GM10248 (cell line): ENCODE results near the gene TUBA1C.
A peak's percentile ranks its signal among the peaks of the same experiment; 100 is the strongest.

Source experiments
- CTCF ChIA-PET: fragments of 300-600 bp; sonication (Branson Sonifier 250); formaldehyde crosslinking; extraction: SDS; loops from one replicate; lab custom pipeline; 2021; ENCODE audit warnings: antibody characterized with exemption; lab: Yijun Ruan, JAX
- POLR2A ChIA-PET: fragments of 350-650 bp; sonication (Branson Sonifier 250); formaldehyde crosslinking; extraction: SDS; loops from one replicate; lab custom pipeline; 2020; ENCODE audit warnings: antibody characterized with exemption; lab: Yijun Ruan, JAX
- DNase-seq: peaks from one replicate; pipeline ENCODE4 v3.0.0; 2012; ENCODE audit errors: extremely low spot score
- TF ChIP-seq, protein P1 (sequence below): IDR thresholded peaks from 2 replicates; pipeline ENCODE4 v1.5.1; 2012; ENCODE audit warnings: mild to moderate bottlenecking, low read depth; ENCODE audit errors: extremely low read depth, missing control alignments, control extremely low read depth

Gene TUBA1C

DNA sequence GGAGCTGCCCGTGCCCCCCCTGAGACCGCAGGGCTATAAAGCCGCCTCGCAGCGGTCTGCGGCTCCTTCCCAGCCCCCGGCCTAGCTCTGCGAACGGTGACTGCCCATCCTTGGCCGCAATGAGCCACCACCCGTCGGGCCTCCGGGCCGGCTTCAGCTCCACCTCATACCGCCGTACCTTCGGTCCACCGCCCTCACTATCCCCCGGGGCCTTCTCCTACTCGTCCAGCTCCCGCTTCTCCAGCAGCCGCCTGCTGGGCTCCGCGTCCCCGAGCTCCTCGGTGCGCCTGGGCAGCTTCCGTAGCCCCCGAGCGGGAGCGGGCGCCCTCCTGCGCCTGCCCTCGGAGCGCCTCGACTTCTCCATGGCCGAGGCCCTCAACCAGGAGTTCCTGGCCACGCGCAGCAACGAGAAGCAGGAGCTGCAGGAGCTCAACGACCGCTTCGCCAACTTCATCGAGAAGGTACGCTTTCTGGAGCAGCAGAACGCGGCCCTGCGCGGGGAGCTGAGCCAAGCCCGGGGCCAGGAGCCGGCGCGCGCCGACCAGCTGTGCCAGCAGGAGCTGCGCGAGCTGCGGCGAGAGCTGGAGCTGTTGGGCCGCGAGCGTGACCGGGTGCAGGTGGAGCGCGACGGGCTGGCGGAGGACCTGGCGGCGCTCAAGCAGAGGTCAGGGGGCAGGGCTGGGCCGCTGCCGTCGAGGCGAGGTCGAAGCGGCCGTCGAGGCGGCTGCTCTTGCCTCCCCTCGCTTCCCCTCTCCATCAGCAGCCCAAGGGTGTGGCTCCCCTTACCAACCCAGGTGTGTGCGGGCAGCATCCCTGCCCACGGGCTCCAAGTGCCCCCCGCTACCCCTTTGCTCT is 30.4 kb downstream of the TUBA1C start, which contains the start of gene PRPH:
TSS of gene PRPH (plus strand) at position 66 of the 855 bp plus-strand sequence. CDS start at position 120, 54 bp downstream.
- DNase-seq = no peak
- TF ChIP-seq, protein P1, sequence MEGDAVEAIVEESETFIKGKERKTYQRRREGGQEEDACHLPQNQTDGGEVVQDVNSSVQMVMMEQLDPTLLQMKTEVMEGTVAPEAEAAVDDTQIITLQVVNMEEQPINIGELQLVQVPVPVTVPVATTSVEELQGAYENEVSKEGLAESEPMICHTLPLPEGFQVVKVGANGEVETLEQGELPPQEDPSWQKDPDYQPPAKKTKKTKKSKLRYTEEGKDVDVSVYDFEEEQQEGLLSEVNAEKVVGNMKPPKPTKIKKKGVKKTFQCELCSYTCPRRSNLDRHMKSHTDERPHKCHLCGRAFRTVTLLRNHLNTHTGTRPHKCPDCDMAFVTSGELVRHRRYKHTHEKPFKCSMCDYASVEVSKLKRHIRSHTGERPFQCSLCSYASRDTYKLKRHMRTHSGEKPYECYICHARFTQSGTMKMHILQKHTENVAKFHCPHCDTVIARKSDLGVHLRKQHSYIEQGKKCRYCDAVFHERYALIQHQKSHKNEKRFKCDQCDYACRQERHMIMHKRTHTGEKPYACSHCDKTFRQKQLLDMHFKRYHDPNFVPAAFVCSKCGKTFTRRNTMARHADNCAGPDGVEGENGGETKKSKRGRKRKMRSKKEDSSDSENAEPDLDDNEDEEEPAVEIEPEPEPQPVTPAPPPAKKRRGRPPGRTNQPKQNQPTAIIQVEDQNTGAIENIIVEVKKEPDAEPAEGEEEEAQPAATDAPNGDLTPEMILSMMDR = no peak
- ChIA-PET POLR2A (interaction anchor here (0.7 to 2.5 kb wide), 2 partner anchors 30 to 106 kb away, joined by 3 to 12 read pairs; partner anchors contain the start of genes TUBA1A and TUBA1C), CTCF (interaction anchor here (0.8 to 15.7 kb wide), 16 partner anchors 9 to 285 kb away, joined by 3 to 239 read pairs (median 10); partner anchors contain the start of genes C1QL4, DNAJC22, SPATS2 and TROAP)

DNA sequence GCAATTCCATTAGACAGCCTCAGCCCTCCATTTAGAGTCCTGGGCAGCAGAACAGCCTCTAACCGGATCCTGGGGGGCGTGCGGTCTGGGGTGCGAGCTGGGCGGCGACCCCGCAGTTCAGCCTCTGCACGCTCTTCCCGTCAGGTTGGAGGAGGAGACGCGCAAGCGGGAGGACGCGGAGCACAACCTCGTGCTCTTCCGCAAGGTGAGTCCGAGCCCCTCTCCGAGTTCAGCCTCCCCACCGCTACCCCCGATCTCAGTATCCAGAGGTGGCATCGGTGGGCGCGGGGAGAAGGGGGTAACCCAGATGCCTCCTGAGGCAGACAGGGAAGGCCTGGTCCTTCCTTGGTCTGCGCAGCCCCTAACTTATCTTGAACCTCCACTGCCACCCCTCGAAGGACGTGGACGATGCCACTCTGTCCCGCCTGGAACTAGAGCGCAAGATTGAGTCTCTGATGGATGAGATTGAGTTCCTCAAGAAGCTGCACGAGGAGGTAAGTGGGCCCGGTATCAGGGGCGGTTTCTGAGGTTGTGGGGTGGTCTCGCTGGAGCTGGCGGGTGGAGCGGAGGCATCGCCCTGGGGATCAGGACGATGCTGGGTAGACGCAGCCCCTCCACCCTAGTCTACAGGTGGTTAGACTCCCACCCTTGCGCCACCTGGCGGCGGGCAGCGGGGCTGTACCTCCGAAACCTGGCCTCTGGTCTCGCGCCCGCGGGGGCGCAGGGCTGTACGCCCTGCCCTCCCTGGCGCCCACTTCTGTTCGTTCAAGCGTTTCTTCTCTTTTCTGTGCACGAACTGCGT is 31.4 kb downstream of the TUBA1C start:
- ChIA-PET POLR2A (interaction anchor here (0.7 kb wide), 1 partner anchor 107 kb away, joined by 3 read pairs; the partner anchor contains the start of gene TUBA1A), CTCF (interaction anchor here (0.8 to 15.7 kb wide), 23 partner anchors 8 to 289 kb away, joined by 3 to 239 read pairs (median 7); partner anchors contain the start of genes C1QL4, DNAJC22, SPATS2 and TROAP)
- TF ChIP-seq, protein P1 = peak; percentile 80
- DNase-seq = peak; percentile 87

DNA sequence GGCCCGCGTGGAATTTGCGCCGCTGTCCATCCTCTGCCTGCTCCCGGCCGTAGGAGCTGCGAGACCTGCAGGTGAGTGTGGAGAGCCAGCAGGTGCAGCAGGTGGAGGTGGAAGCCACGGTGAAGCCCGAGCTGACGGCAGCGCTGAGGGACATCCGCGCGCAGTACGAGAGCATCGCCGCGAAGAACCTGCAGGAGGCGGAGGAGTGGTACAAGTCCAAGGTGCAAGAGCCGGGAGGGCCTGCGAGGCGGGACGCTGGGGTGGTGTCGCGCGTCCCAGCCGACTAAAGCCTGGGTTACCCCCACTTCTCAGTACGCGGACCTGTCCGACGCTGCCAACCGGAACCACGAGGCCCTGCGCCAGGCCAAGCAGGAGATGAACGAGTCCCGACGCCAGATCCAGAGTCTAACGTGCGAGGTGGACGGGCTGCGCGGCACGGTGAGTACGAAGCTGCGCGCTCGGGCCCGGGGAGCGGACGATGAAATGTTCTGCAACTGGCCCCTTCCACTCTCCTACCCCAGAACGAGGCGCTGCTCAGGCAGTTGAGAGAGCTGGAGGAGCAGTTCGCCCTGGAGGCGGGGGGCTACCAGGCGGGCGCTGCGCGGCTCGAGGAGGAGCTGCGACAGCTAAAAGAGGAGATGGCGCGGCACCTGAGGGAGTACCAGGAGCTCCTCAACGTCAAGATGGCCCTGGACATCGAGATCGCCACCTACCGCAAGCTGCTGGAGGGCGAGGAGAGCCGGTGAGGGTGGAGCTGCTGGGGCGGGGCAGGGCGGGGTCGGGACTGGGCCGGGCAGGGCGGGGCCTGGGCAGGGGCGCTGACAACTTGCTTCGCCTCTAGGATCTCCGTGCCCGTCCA is 32.2 kb downstream of the TUBA1C start:
- CTCF ChIA-PET = interaction anchor here (0.7 to 15.7 kb wide), 22 partner anchors 8 to 288 kb away, joined by 3 to 239 read pairs (median 6); partner anchors contain the start of genes C1QL4, DNAJC22, SPATS2 and TROAP
- TF ChIP-seq, protein P1 = peak; percentile 6
- POLR2A ChIA-PET = interaction anchor here (0.8 kb wide), 1 partner anchor 24 kb away, joined by 5 read pairs; no protein-coding TSS in a partner anchor
- DNase-seq = peak; percentile 73

DNA sequence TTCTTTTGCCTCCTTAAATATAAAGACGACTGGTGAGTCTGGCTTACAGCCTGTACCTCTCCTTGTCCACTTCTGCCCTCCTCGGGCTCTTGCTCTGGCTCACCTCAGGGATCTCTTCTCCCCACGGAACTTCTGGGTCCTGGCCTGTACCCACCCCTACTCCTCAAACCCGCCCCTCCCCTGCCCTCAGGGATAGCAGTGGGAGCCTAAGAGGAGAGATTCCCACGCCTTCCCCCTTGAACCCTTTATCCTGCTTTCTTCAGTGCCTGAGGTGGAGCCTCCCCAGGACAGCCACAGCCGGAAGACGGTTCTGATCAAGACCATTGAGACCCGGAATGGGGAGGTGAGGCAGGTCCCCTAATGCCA is 32.8 kb downstream of the TUBA1C start:
- TF ChIP-seq, protein P1 = no peak
- POLR2A ChIA-PET = interaction anchor here (0.8 kb wide), 1 partner anchor 24 kb away, joined by 5 read pairs; no protein-coding TSS in a partner anchor
- CTCF ChIA-PET = interaction anchor here (0.7 to 15.7 kb wide), 20 partner anchors 7 to 217 kb away, joined by 3 to 239 read pairs (median 8); partner anchors contain the start of genes C1QL4, DNAJC22 and TROAP
- no peak for DNase-seq

DNA sequence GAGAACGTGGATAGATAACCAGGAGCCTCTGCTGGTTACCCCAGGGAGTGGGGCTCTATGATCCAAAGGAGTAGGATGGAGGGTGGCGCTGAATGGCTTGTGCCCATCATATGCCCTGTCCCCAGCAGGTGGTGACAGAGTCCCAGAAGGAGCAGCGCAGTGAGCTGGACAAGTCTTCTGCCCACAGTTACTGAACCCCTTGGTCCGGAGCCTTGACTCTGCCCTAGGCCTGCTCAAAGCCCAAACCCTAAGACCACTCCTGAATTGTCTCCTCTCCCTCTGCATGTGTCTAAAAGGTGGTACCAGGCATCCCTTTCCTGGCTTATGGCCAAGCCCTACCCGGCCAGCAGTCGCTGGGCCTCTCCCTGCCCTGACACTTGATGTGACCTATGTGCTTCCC is 33.3 kb downstream of the TUBA1C start:
- POLR2A ChIA-PET = no interaction called here
- TF ChIP-seq, protein P1 = no peak
- peak; percentile 25 for DNase-seq
- CTCF ChIA-PET = interaction anchor here (1.0 to 15.7 kb wide), 8 partner anchors 9 to 210 kb away, joined by 4 to 174 read pairs (median 8); partner anchors contain the start of genes DNAJC22 and TROAP
